Spleen (tissue), 7 donors: ENCODE measurements around the gene IFITM10.

Experiments used
- POLR2A ChIP-seq, 3 donors: fragments of 450-650 bp; IDR thresholded peaks; one replicate each; pipeline ENCODE4 v1.5.1; 2017; ENCODE audit warnings: antibody characterized with exemption in 3 of 3, mild to moderate bottlenecking in 1 of 3
- POLR2AphosphoS5 ChIP-seq, 3 donors: sonication (generic); formaldehyde crosslinking; IDR thresholded peaks; one replicate each; pipeline ENCODE4 v1.5.1; 2017; ENCODE audit warnings: antibody characterized with exemption in 3 of 3
- TF ChIP-seq, protein P1 (sequence below), 11 experiments: fragments of 200-600 bp in 7 of 11; fragments of 450-650 bp in 4 of 11; sonication (generic) in 4 of 11; IDR thresholded peaks in 8 of 11; conservative IDR thresholded peaks in 3 of 11; 1 replicate in 7 of 11; 2 replicates in 4 of 11; pipeline versions ENCODE4 v1.4.0 to v1.8.0; 2016 to 2021; ENCODE audit warnings: antibody characterized with exemption in 11 of 11, inconsistent platforms in 4 of 11, mild to moderate bottlenecking in 1 of 11
- donor health status: DM: no; HTN: no; CAD: no; lungs with moderate emphysema.
- donor health status: DM: no; HTN: no; CAD: no.
- donor health status: DM: no; HTN: no; CAD: no.

DNA sequence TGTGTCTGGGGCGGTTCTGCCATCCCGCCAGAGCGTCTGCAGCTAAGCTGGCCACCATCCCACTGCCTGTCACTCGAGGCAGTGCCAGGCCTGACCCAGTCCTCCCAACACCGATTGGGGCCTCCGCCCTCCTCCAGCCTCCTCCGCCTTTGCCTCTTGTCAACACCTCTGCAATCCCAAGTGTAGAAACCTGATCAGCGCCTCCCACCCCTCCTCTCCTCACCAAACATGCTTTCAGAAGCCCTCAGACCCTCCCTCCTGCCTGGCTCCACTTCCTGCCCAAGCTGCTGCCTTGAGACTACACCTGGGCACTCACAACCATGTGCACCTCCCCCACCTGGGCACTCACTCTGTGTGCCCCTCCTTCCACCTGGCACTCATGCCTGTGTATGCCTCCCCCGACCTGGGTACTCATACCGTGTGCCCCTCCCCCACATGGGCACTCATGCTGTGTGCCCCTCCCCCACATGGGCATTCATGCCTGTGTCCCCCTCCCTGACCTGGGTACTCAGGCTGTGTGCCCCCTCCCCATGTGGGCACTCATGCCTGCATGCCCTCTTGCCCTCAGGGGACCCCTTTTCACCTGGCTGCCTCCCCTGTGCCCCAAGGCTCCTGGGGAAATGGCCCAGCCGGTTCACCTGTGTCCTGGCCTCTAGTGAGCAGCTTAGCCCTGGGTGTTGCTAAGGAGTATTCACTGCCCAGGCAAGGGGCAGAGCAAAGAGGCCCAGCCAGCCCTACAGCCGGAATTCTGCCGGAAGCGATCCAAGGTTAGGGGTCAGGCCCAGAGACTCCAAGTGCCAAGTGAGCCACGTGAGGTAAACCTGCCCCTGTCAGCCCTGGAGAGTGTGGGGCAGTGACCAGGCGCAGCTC, 5.5 kb upstream of the IFITM10 start:
- TF ChIP-seq, protein P1, sequence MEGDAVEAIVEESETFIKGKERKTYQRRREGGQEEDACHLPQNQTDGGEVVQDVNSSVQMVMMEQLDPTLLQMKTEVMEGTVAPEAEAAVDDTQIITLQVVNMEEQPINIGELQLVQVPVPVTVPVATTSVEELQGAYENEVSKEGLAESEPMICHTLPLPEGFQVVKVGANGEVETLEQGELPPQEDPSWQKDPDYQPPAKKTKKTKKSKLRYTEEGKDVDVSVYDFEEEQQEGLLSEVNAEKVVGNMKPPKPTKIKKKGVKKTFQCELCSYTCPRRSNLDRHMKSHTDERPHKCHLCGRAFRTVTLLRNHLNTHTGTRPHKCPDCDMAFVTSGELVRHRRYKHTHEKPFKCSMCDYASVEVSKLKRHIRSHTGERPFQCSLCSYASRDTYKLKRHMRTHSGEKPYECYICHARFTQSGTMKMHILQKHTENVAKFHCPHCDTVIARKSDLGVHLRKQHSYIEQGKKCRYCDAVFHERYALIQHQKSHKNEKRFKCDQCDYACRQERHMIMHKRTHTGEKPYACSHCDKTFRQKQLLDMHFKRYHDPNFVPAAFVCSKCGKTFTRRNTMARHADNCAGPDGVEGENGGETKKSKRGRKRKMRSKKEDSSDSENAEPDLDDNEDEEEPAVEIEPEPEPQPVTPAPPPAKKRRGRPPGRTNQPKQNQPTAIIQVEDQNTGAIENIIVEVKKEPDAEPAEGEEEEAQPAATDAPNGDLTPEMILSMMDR (IDR thresholded peaks at IDR 0.05 in 8 of 11, conservative IDR thresholded peaks at IDR 0.05 in 3 of 11), result no peak
- TF ChIP-seq POLR2AphosphoS5 (IDR thresholded peaks at IDR 0.05) (peak; percentile 13 to 66 (median 41)), POLR2A (IDR thresholded peaks at IDR 0.05) (no peak)
